Natural killer cell (primary cell): ENCODE measurements around the gene WRNIP1. TPM values are rescaled to one million over a fixed set of nuclear protein-coding genes. Genes with fewer than 3 reads are reported as not detected.

Experiments
- ATAC-seq, 3 donors: fragments of 150-1000 bp in 2 of 3; fragments of 200-7000 bp in 1 of 3; cut with Tn5 transposase; 1 replicate in 1 of 3; 2 replicates in 2 of 3; pipeline ENCODE4 v1.10.0; 2021; ENCODE audit warnings: mild to moderate bottlenecking in 2 of 3, moderate library complexity in 2 of 3
- DNase-seq, 2 donors: peaks; one replicate each; pipeline versions ENCODE4 v3.0.0 to v3.0.0-alpha.2; 2013 to 2021; ENCODE audit warnings: mixed read lengths in 1 of 2
- H3K27ac ChIP-seq: one replicate; pipeline ENCODE4 v1.5.1; 2013; ENCODE audit warnings: mild to moderate bottlenecking, low read length
- H3K27me3 ChIP-seq: one replicate; pipeline ENCODE4 v1.6.1; 2013; ENCODE audit warnings: low read length; ENCODE audit not compliant: control insufficient read depth, insufficient read depth
- H3K36me3 ChIP-seq: one replicate; pipeline ENCODE4 v1.6.1; 2013; ENCODE audit warnings: low read length; ENCODE audit not compliant: control insufficient read depth, insufficient read depth
- H3K4me1 ChIP-seq: one replicate; pipeline ENCODE4 v1.6.1; 2013; ENCODE audit warnings: low read length; ENCODE audit not compliant: control insufficient read depth, insufficient read depth
- H3K4me3 ChIP-seq: one replicate; pipeline ENCODE4 v1.5.1; 2013; ENCODE audit warnings: low read length
- H3K9me3 ChIP-seq: one replicate; pipeline ENCODE4 v1.6.1; 2013; ENCODE audit warnings: low read length; ENCODE audit not compliant: control insufficient read depth, insufficient read depth
- H3K27ac Mint-ChIP-seq, 2 donors: one replicate each; pipeline ENCODE4 v1.8.0; 2022; ENCODE audit warnings: mild to moderate bottlenecking in 2 of 2, mixed read lengths in 2 of 2, moderate library complexity in 1 of 2
- H3K27me3 Mint-ChIP-seq, 2 donors: one replicate each; pipeline ENCODE4 v1.8.0; 2022; ENCODE audit warnings: low read depth in 2 of 2, mixed read lengths in 2 of 2
- H3K36me3 Mint-ChIP-seq: one replicate; pipeline ENCODE4 v1.8.0; 2022; ENCODE audit warnings: mixed read lengths
- H3K4me1 Mint-ChIP-seq, 2 donors: one replicate each; pipeline ENCODE4 v1.8.0; 2022; ENCODE audit warnings: mixed read lengths in 2 of 2
- H3K4me3 Mint-ChIP-seq: one replicate; pipeline ENCODE4 v1.8.0; 2022; ENCODE audit warnings: mild to moderate bottlenecking, moderate library complexity, mixed read lengths
- H3K9me3 Mint-ChIP-seq, 2 donors: one replicate each; pipeline ENCODE4 v1.8.0; 2022; ENCODE audit warnings: mixed read lengths in 2 of 2
- WGBS: methylation state at CpG from one replicate; pipeline ENCODE4 v1.1.7; 2013; ENCODE audit warnings: missing lambda C conversion rate; ENCODE audit not compliant: insufficient coverage; 5-methylcytosine and 5-hydroxymethylcytosine counted together
- intact Hi-C: fragments of 100-400 bp; cut with micrococcal nuclease; formaldehyde crosslinking; loops from one replicate; pipeline ENCODE4 v1.14.2; 2022
- total RNA-seq, 4 donors: library from RNA; stranded (reverse); fragments of 120-200 nt in 1 of 4; gene quantifications; one replicate each; pipeline versions ENCODE4 v1.2.3 to v1.2.4, GENCODE V29; 2013 to 2022
- TF ChIP-seq, protein P1 (sequence below): fragments of 200-600 bp; IDR thresholded peaks from one replicate; pipeline ENCODE4 v1.8.0; 2022; ENCODE audit warnings: antibody characterized with exemption

Gene WRNIP1
- total RNA-seq, 3 donors from 2014 or later (not counting 1 experiment from before 2014, with no cell fraction given), result 27.9 to 34.8 (median 30.5) TPM

DNA sequence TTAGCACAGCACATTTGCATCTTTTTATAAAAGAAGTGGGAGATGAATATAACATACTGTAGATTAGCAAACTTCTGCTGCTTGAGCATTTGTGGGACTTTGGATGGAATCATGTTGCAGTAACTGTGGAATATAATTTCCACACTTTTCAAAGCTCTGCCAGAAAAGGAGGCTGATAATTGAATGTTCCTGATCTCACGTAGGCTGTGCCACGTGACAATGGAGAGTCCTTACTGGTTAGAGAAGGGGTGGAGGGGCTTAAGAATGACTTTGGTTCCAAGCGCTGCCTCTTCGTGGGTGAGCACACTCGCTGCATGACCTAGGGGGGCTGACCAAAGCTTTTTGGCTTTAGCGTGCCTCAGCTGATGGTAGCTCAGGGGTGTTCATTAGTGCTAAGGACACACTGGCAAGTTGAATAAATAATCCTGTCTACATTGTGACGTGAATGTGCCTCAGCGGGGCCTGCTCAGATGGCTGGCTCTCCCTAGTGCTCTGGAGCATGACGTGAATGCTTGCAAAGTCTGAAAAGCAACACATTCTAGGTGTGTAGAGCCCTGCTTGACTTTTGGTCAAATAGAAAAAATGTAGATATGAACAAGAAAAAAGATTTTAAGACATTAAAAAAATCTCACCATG, 15.0 kb downstream of the WRNIP1 start:
- no peaks in the 10 kb centered on the region for H3K36me3 Mint-ChIP-seq
- DNase-seq (no peak), ATAC-seq (no peak)
- H3K4me3 ChIP-seq, result no peak overlapping the region
- H3K27ac ChIP-seq, result no peak overlapping the region
- H3K27me3 ChIP-seq, result no peaks in the 10 kb centered on the region
- 95% methylated on average over 9 of the region's 9 CpGs for WGBS
- H3K4me1 Mint-ChIP-seq, result peaks cover 36 to 43% of the 10 kb centered on the region in 2 donors
- no peak overlapping the region for H3K4me3 Mint-ChIP-seq
- no peak overlapping the region for H3K27ac Mint-ChIP-seq
- TF ChIP-seq, protein P1, sequence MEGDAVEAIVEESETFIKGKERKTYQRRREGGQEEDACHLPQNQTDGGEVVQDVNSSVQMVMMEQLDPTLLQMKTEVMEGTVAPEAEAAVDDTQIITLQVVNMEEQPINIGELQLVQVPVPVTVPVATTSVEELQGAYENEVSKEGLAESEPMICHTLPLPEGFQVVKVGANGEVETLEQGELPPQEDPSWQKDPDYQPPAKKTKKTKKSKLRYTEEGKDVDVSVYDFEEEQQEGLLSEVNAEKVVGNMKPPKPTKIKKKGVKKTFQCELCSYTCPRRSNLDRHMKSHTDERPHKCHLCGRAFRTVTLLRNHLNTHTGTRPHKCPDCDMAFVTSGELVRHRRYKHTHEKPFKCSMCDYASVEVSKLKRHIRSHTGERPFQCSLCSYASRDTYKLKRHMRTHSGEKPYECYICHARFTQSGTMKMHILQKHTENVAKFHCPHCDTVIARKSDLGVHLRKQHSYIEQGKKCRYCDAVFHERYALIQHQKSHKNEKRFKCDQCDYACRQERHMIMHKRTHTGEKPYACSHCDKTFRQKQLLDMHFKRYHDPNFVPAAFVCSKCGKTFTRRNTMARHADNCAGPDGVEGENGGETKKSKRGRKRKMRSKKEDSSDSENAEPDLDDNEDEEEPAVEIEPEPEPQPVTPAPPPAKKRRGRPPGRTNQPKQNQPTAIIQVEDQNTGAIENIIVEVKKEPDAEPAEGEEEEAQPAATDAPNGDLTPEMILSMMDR, result no peak
- H3K9me3 ChIP-seq, result no peaks in the 10 kb centered on the region
- peaks cover 4% of the 10 kb centered on the region for H3K4me1 ChIP-seq
- intact Hi-C loops, result no loop called here
- no peaks in the 10 kb centered on the region for H3K9me3 Mint-ChIP-seq
- H3K27me3 Mint-ChIP-seq, result no peaks in the 10 kb centered on the region
- peaks cover 49% of the 10 kb centered on the region for H3K36me3 ChIP-seq

DNA sequence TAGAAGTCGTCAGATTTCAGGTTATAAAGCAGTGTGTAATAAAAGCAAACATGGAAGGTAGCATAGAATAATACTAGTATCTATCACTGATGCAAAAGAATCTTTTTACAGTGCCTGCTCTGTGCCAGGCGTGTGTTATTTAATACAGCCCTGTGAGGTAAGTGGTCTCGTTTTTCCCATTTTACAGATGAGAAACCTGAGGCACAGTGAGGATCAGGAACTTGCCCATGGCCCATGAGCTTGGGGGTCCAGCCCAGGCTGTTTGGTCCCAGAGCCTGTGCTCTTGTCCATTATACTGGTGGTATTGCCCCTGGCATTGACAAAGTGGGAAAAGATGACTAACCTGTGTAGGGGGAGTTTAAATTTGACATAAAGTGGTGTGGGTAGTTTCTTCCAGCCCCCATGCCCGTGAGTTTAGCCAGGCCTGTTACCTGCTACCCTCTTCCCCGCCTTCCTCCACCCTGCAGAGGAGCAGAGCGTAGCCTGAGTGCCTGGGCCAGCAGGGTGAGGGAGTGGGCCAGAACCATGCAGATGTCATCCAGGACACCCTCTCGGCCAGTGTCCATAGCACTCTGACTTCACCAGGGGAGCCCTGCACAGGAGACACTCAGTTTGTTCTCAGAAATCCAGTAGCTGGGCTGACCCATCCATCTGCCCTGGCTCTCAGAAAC, 16.6 kb downstream of the WRNIP1 start:
- H3K4me3 ChIP-seq, result no peak overlapping the region
- ATAC-seq (no peak), DNase-seq (no peak)
- no peaks in the 10 kb centered on the region for H3K27me3 ChIP-seq
- H3K27me3 Mint-ChIP-seq, result no peaks in the 10 kb centered on the region
- peaks cover 4% of the 10 kb centered on the region for H3K4me1 ChIP-seq
- no peaks in the 10 kb centered on the region for H3K9me3 ChIP-seq
- no peak overlapping the region for H3K27ac Mint-ChIP-seq
- H3K36me3 ChIP-seq, result peaks cover 52% of the 10 kb centered on the region
- no peaks in the 10 kb centered on the region for H3K36me3 Mint-ChIP-seq
- TF ChIP-seq, protein P1, result no peak
- intact Hi-C loops, result no loop called here
- peaks cover 28 to 40% of the 10 kb centered on the region in 2 donors for H3K4me1 Mint-ChIP-seq
- no peak overlapping the region for H3K4me3 Mint-ChIP-seq
- 91% methylated on average over 7 of the region's 7 CpGs for WGBS
- H3K9me3 Mint-ChIP-seq, result no peaks in the 10 kb centered on the region
- no peak overlapping the region for H3K27ac ChIP-seq

DNA sequence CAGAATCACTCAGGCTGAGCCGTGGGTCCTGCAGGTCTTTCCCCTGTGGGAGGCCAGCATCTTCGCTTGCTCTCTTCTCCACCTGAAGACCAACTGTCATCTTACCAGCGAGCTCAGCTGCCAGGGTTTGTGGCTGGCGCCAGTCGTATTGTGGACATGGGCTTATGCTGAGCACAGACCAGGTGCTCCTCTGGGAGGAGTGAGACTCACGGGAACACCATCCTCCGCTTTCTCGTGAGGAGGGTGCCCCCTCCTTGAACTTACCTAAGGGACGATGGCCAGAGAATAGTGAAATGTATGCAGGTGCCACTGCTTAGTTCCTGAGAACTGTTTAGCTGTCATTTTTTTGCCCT, 17.1 kb downstream of the WRNIP1 start:
- Histone ChIP-seq H3K36me3 (peaks cover 52% of the 10 kb centered on the region), H3K4me1 (peaks cover 4% of the 10 kb centered on the region), H3K27me3 (no peaks in the 10 kb centered on the region), H3K9me3 (no peaks in the 10 kb centered on the region), H3K4me3 (no peak overlapping the region), H3K27ac (no peak overlapping the region)
- intact Hi-C loops, result no loop called here
- DNase-seq (no peak), ATAC-seq (no peak)
- Mint-ChIP-seq H3K36me3 (no peaks in the 10 kb centered on the region), H3K4me3 (no peak overlapping the region), H3K9me3 (no peaks in the 10 kb centered on the region), H3K27me3 (no peaks in the 10 kb centered on the region), H3K4me1 (peaks cover 28 to 40% of the 10 kb centered on the region in 2 donors), H3K27ac (no peak overlapping the region)
- WGBS, result 85% methylated on average over 9 of the region's 9 CpGs
- TF ChIP-seq, protein P1, result no peak
